Measurements from ENCODE around the gene SLC39A13. TPM values are rescaled to one million over a fixed set of nuclear protein-coding genes. Genes with fewer than 3 reads are reported as not detected.

SLC39A13 gene
- total RNA-seq, 1 experiment from 2014 or later, result 29.2 TPM

DNA sequence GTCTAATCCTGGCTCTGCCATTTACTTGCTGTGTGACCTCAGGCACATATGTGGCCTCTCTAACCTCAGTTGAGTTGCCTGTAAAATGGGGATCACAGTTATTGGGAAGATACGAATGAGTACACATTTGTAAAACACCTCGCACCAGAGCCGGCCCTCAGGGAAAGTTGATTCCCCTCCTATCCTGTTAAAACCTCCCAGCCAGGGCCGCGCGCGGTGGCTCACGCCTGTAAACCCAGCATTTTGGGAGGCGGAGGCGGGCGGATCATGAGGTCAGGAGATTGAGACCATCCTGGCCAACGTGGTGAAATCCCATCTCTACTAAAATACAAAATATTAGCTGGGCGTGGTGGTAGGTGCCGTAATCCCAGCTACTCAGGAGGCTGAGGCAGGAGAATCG is 48.0 kb upstream of the SLC39A13 start:
- H4K91ac ChIP-seq (ENCODE audit: insufficient read length, low read depth, low read length), result no peak overlapping the region
- no peak overlapping the region for H4K5ac ChIP-seq (ENCODE audit: insufficient read length, low read depth, low read length)
- no peak overlapping the region for H3K4me2 ChIP-seq (ENCODE audit: insufficient read depth, insufficient read length, low read length)
- peaks cover 2% of the 10 kb centered on the region for H4K20me1 ChIP-seq (ENCODE audit: control insufficient read depth, insufficient read depth, insufficient read length)
- H3K27me3 Mint-ChIP-seq (ENCODE audit: low read depth), result no peaks in the 10 kb centered on the region
- no peak overlapping the region for H3K27ac ChIP-seq (ENCODE audit: insufficient read length, low read depth, low read length)
- no peak overlapping the region for H3K56ac ChIP-seq (ENCODE audit: insufficient read length, low read depth, low read length)
- H4K8ac ChIP-seq (replicated peaks; ENCODE audit: insufficient read length, low read depth, low read length), result no peak overlapping the region
- no peaks in the 10 kb centered on the region for H3K9me3 ChIP-seq (ENCODE audit: control insufficient read depth, low read depth, low read length)
- no peak overlapping the region for H2BK5ac ChIP-seq (ENCODE audit: insufficient read length, low read length)
- no peaks in the 10 kb centered on the region for H3K23me2 ChIP-seq (ENCODE audit: insufficient read length, low read depth, low read length, poor library complexity, severe bottlenecking)
- H2BK15ac ChIP-seq (ENCODE audit: low read depth, low read length), result no peak overlapping the region
- TF ChIP-seq, protein P1, sequence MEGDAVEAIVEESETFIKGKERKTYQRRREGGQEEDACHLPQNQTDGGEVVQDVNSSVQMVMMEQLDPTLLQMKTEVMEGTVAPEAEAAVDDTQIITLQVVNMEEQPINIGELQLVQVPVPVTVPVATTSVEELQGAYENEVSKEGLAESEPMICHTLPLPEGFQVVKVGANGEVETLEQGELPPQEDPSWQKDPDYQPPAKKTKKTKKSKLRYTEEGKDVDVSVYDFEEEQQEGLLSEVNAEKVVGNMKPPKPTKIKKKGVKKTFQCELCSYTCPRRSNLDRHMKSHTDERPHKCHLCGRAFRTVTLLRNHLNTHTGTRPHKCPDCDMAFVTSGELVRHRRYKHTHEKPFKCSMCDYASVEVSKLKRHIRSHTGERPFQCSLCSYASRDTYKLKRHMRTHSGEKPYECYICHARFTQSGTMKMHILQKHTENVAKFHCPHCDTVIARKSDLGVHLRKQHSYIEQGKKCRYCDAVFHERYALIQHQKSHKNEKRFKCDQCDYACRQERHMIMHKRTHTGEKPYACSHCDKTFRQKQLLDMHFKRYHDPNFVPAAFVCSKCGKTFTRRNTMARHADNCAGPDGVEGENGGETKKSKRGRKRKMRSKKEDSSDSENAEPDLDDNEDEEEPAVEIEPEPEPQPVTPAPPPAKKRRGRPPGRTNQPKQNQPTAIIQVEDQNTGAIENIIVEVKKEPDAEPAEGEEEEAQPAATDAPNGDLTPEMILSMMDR (conservative IDR thresholded peaks at IDR 0.05), result no peak
- H3K4me1 Mint-ChIP-seq, result peaks cover 3% of the 10 kb centered on the region in 2 experiments; a peak in 3 of 4 replicates
- H2AK5ac ChIP-seq (ENCODE audit: insufficient read length, low read length), result no peak overlapping the region
- no peak overlapping the region for H2BK120ac ChIP-seq (ENCODE audit: low read depth, low read length, poor library complexity, severe bottlenecking)
- H3K9me3 Mint-ChIP-seq, result no peaks in the 10 kb centered on the region
- no peak overlapping the region for H2AFZ ChIP-seq (ENCODE audit: low read length)
- no peaks in the 10 kb centered on the region for H3K79me2 ChIP-seq (ENCODE audit: insufficient read depth, low read length)
- no peak overlapping the region for H3T11ph ChIP-seq (ENCODE audit: low read length)
- no peak overlapping the region for H2BK20ac ChIP-seq (ENCODE audit: low read depth, low read length, poor library complexity, severe bottlenecking)
- no peak overlapping the region for H3K4me3 Mint-ChIP-seq
- no peak overlapping the region for H3K4ac ChIP-seq (ENCODE audit: low read depth, low read length)
- H3K36me3 Mint-ChIP-seq (ENCODE audit: insufficient read depth in 1 of 3, low read depth in 3 of 3), result no peaks in the 10 kb centered on the region
- H3K23ac ChIP-seq (ENCODE audit: insufficient read length, low read depth, low read length), result no peak overlapping the region
- no peak overlapping the region for H3K27ac Mint-ChIP-seq
- no peaks in the 10 kb centered on the region for H3K27me3 ChIP-seq (ENCODE audit: insufficient read depth, low read length)
- no CpG with 5 or more reads among the region's 15 CpGs for WGBS (ENCODE audit: extremely low coverage, insufficient read length, low lambda C conversion rate)
- no peak overlapping the region for H3K9ac ChIP-seq (ENCODE audit: extremely low read depth, insufficient read length, low read length)
- H3K4me1 ChIP-seq (ENCODE audit: insufficient read depth, low read length), result no peaks in the 10 kb centered on the region
- H2BK12ac ChIP-seq (ENCODE audit: insufficient read length, low read depth, low read length), result no peak overlapping the region
- no peaks in the 10 kb centered on the region for H3K79me1 ChIP-seq (ENCODE audit: insufficient read depth, low read depth, low read length, poor library complexity, severe bottlenecking)
- H3K14ac ChIP-seq (ENCODE audit: insufficient read depth, low read length), result no peak overlapping the region
- DNase-seq, result no peak
- H3K18ac ChIP-seq (ENCODE audit: insufficient read length, low read depth, low read length), result no peak overlapping the region
